NT2/D1 (cell line): ENCODE results near the gene CCDC63.
"Not testable (repeated sequence)": the region's sequence is repeated elsewhere in the genome, so short reads cannot be mapped to it uniquely, and the experiment has no call there.

ENCODE experiments used
- DNase-seq: peaks from one replicate; pipeline ENCODE4 v3.0.0-alpha.2; 2011; ENCODE audit warnings: low read depth, low spot score
- H3K27me3 ChIP-seq: 2 replicates; pipeline ENCODE4 v1.6.0; 2011; ENCODE audit warnings: mild to moderate bottlenecking; ENCODE audit not compliant: insufficient read length, insufficient read depth
- H3K36me3 ChIP-seq: 2 replicates; pipeline ENCODE4 v1.6.1; 2011; ENCODE audit warnings: mild to moderate bottlenecking, low read length, mixed read lengths; ENCODE audit not compliant: insufficient read depth, insufficient read length
- H3K4me1 ChIP-seq: 2 replicates; pipeline ENCODE4 v1.5.1; 2011; ENCODE audit not compliant: insufficient read depth, insufficient read length
- H3K4me3 ChIP-seq: 2 replicates; pipeline ENCODE4 v1.5.1; 2011; ENCODE audit warnings: low read depth; ENCODE audit not compliant: insufficient read length
- H3K9ac ChIP-seq: 2 replicates; pipeline ENCODE4 v1.6.0; 2011; ENCODE audit warnings: low read depth; ENCODE audit not compliant: insufficient read length
- H3K9me3 ChIP-seq: 2 replicates; pipeline ENCODE4 v1.5.1; 2011; ENCODE audit warnings: mild to moderate bottlenecking, low read length; ENCODE audit not compliant: insufficient read depth
- SUZ12 ChIP-seq: IDR thresholded peaks from 2 replicates; pipeline ENCODE4 v1.6.1; 2011; ENCODE audit not compliant: insufficient read length, insufficient read depth; ENCODE audit errors: extremely low read depth
- YY1 ChIP-seq: IDR thresholded peaks from 2 replicates; pipeline ENCODE4 v1.6.1; 2011; ENCODE audit not compliant: insufficient read length, insufficient read depth
- ZNF274 ChIP-seq: IDR thresholded peaks from 2 replicates; pipeline ENCODE4 v1.6.1; 2011; ENCODE audit warnings: mild to moderate bottlenecking, low read depth, low read length

Gene CCDC63

GRCh38 chr12:110940933-110941332 lies 94.1 kb downstream of the CCDC63 start:
- TF ChIP-seq ZNF274 (no peak), YY1 (no peak), SUZ12 (no peak)
- Histone ChIP-seq H3K9ac (no peak overlapping the region), H3K4me1 (peaks cover 3% of the 10 kb centered on the region), H3K4me3 (no peak overlapping the region), H3K36me3 (peaks cover 7% of the 10 kb centered on the region), H3K9me3 (peaks cover 15% of the 10 kb centered on the region; the same call in 1 of the 2 replicates), H3K27me3 (no peaks in the 10 kb centered on the region)
- no peak for DNase-seq

- TF ChIP-seq SUZ12 (no peak), ZNF274 (no peak), YY1 (no peak)
- Histone ChIP-seq H3K9me3 (peaks cover 19% of the 10 kb centered on the region; the same call in 1 of the 2 replicates), H3K27me3 (no peaks in the 10 kb centered on the region), H3K36me3 (peaks cover 7% of the 10 kb centered on the region), H3K4me3 (no peak overlapping the region), H3K9ac (no peak overlapping the region), H3K4me1 (peaks cover 3% of the 10 kb centered on the region)
- no peak for DNase-seq
Measured at GRCh38 chr12:110941391-110941790, 94.6 kb downstream of the CCDC63 start.

- Histone ChIP-seq H3K27me3 (no peaks in the 10 kb centered on the region), H3K36me3 (peaks cover 7% of the 10 kb centered on the region), H3K4me3 (no peak overlapping the region), H3K9ac (no peak overlapping the region), H3K9me3 (peaks cover 24% of the 10 kb centered on the region), H3K4me1 (no peaks in the 10 kb centered on the region)
- no peak for DNase-seq
- TF ChIP-seq SUZ12 (no peak), YY1 (no peak), ZNF274 (no peak)
Measured at GRCh38 chr12:110943373-110943772, 96.6 kb downstream of the CCDC63 start.

GRCh38 chr12:110948041-110948440 lies 101.3 kb downstream of the CCDC63 start:
- Histone ChIP-seq H3K4me3 (no peak overlapping the region), H3K36me3 (no peaks in the 10 kb centered on the region), H3K9ac (no peak overlapping the region), H3K9me3 (peaks cover 32% of the 10 kb centered on the region), H3K27me3 (no peaks in the 10 kb centered on the region), H3K4me1 (no peaks in the 10 kb centered on the region)
- TF ChIP-seq YY1 (no peak), ZNF274 (no peak), SUZ12 (no peak)
- no peak for DNase-seq

- H3K9ac ChIP-seq, H3K4me3 ChIP-seq, H3K36me3 ChIP-seq, H3K4me1 ChIP-seq, DNase-seq, H3K27me3 ChIP-seq: not testable (repeated sequence)
- H3K9me3 ChIP-seq, result peaks cover 28% of the 10 kb centered on the region
Measured at GRCh38 chr12:110950466-110950865, 103.7 kb downstream of the CCDC63 start.

- not testable (repeated sequence) for H3K9ac ChIP-seq, H3K36me3 ChIP-seq, H3K27me3 ChIP-seq, H3K4me3 ChIP-seq, H3K4me1 ChIP-seq, DNase-seq
- H3K9me3 ChIP-seq, result peaks cover 24% of the 10 kb centered on the region
Measured at GRCh38 chr12:110950867-110951266, 104.1 kb downstream of the CCDC63 start.
